ENCODE data around the gene INPP4A.
"Not testable (repeated sequence)": the region's sequence is repeated elsewhere in the genome, so short reads cannot be mapped to it uniquely, and the experiment has no call there.

Gene INPP4A

DNA sequence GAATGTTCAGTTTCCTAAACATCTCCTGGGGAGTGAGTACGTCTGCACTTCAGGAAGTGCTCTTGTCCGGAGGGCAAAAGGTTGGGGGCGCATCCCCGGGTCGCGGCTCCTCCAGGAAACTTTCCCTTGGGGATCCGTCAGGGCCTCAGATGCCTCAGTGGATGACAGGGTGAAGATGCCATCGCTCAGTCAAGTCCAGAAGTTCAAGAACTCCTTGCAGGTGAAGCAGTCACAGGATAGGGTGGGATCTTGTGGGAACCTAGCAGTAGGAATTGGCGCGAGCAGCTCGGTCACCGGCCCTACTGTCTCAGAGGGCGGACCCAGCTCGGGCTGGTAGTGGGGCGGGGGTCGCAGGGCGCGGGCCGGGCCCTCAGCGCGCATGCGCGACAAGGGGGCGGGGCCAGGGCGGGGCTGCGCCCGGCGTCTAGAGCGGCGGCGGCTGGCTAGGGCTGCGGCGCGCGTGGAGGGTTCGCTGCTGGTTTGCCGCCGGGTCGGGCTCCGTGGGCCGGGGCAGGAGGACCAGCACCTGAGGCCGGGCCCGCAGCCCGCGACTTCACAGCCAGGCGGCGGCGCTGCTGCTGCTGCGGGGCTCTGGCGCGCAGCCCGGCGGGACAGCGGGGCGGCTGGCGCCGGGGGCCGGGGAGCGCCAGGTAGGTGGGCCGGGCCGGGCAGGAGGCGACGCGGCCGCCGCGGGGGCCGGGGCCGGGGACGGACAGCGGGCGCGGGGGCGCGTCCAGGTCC lies at the start of gene INPP4A:
Gene INPP4A (plus strand): TSS at position 423 of the 741 bp plus-strand sequence. CDS start 75,191 bp downstream, outside the sequence.
- peak; percentile 72 for DNase-seq

DNA sequence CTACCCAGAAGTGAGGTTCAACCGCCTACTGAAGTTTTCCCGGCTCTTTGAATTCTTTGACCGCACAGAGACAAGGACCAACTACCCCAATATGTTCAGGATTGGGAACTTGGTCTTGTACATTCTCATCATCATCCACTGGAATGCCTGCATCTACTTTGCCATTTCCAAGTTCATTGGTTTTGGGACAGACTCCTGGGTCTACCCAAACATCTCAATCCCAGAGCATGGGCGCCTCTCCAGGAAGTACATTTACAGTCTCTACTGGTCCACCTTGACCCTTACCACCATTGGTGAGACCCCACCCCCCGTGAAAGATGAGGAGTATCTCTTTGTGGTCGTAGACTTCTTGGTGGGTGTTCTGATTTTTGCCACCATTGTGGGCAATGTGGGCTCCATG lies 48.7 kb upstream of the INPP4A start:
- no peak for DNase-seq

DNA sequence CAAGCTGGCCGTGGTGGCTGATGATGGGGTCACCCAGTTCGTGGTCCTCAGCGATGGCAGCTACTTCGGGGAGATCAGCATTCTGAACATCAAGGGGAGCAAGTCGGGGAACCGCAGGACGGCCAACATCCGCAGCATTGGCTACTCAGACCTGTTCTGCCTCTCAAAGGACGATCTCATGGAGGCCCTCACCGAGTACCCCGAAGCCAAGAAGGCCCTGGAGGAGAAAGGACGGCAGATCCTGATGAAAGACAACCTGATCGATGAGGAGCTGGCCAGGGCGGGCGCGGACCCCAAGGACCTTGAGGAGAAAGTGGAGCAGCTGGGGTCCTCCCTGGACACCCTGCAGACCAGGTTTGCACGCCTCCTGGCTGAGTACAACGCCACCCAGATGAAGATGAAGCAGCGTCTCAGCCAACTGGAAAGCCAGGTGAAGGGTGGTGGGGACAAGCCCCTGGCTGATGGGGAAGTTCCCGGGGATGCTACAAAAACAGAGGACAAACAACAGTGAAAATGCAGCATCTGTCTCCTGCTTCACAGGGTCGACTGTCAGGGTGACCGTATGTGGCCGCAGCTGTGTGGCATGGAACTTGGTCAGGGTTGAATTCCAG lies 47.8 kb upstream of the INPP4A start:
- DNase-seq: no peak

DNA sequence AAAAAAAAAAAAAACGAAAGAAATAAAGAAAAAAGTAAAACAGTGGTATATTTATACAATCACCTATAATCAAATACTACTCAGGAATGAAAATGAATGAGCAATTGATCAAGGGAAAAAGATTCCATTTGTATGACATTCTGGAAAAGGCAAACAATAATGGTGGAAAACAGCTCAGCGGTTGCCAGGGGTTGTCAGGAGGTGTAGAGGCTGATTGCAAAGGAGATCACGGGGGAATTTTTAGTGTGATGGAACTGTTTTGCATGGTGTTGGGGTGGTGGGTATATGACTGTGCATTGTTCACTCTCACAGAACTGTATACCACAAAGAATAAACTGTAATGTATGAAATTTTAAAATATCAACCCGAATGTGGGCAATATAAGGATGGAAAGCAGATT lies 45.5 kb upstream of the INPP4A start:
- DNase-seq: no peak

DNA sequence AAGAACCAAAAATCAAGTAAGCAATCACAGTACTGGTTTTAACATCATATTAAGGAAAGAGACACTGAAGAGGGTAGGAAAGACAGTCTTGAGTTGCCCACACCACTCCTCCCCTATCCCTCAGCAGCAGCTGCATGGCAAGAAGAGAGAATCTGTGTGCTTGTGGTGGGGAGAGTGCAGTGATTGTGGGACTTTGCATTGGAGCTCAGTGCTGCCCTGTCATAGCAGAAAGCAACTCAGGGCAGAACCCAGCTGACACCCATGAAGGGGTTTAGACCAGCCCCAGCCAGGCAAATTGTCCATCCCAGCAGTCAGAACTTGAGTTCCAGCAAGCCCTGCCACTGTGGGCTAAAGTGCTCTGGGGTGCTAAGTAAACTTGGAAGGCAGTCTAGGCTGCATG lies 40.8 kb upstream of the INPP4A start:
- DNase-seq: no peak

DNA sequence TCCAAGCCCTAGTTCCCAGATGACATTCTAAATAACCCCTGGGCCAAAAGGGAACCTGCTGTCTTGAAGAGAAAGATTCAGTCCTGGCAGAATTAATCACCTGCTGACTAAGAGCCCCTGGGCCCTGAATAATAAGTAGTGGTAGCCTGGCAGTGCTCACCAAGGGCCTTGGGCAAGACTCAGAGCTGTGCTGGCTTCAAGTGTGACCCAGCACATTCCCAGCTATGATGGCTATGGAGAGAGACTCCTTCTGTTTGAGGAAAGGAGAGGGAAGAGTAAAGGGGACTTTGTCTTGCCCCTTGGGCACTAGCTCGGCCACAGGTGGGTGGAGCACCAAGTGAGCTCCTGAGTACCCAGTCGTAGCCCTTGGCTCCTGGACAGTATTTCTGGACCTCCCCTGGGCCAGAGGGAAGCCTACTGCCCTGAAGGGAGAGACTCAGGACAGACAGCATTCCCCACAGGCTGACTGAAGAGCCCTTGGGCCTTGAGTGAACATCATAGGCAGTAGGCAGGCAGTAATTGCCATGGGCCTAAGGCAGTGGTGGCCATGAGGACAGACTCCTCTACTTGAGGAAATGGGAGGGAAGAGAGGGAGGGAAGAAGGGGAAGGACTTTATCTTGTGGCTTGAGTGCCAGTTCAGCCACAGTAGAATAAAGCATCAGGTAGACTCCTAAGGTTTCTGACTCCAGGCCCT lies 40.0 kb upstream of the INPP4A start:
- no peak for DNase-seq

DNA sequence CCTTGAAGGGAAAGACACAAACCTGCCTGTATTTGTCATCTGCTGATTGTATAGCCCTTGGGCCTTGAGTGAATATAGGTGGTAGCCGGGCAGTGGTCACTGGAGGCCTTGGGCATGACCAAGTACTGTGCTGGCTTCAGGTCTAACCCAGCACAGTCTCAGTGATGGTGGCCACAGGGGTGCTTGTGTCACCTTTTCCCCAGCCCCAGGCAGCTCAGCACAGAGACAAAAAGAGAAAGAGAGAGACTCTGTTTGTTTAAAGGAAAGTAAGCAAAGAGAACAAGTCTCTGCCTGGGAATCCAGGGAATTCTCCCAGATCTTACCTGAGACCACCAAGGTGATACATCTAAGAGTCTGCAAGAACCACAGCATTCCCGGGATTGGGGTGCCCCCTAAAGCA lies 39.4 kb upstream of the INPP4A start:
- DNase-seq: no peak

DNA sequence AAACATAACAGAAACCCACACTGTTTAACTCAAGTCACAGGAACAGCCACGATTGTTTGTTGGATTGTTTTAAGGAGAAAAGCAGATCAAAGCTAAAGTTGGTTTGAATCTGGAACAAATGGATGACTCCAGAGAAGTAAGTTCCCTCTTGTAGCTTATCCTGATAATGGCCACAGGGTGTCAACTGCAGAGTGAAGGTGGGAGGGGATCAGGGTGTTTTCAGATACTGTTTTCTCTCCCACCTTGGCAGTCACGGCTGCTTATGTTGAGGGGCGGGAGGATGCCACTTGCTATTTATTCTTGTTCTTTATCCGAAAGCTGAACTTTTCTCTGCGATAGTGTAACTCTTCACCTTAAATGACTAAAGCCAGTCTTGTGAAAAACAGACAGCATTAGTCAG lies 36.5 kb upstream of the INPP4A start:
- no peak for DNase-seq

DNA sequence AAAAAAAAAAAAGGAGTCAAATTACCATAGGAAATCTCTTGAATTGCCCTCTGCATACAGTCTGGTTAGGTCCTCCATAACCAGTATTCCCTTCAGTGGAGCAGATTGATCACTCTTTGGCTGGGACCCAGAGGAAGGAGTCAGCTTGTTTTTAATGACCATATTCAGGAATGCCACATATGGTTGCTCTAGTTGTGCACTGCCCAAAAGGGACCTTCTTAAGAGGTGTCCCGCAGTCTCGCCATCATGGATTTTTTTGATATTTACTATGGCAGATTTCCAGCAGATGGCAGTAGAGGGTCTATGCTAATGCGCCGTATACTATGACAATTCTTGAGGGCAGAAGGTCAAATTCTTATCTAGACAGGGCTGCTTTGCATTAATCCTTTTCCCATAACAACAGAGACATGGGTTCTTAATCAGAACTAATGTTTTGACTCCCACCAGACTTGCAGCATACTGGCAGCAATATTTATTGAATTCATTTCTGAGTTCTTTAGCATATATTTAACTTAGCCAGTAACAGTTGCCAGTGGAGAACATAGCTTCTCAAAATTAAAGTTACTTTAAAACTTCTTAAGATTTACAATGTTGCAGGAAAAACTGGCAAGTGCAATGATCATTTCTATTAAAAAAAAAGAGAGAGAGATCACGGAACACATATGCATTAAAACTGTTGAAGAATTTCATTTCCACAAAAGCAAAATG lies 31.8 kb upstream of the INPP4A start:
- DNase-seq: peak; percentile 46

DNA sequence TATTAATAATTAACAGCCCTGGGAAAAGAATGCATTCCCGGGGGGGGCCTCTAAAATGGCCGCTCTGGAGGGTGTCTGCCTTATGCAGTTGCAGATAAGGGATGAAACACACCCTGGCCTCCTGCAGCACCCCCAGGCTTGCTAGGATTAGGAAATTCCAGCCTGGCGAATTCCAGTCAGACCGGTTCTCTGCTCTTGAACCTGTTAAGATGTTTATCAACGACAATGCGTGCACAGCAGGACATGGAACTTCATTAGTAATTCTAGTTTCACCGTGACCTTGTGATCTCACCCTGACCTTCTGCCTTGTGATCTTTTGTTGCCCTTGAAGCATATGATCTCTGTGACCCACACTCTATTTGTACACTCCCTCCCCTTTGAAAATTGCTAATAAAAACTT lies 30.4 kb upstream of the INPP4A start:
- not testable (repeated sequence) for DNase-seq

DNA sequence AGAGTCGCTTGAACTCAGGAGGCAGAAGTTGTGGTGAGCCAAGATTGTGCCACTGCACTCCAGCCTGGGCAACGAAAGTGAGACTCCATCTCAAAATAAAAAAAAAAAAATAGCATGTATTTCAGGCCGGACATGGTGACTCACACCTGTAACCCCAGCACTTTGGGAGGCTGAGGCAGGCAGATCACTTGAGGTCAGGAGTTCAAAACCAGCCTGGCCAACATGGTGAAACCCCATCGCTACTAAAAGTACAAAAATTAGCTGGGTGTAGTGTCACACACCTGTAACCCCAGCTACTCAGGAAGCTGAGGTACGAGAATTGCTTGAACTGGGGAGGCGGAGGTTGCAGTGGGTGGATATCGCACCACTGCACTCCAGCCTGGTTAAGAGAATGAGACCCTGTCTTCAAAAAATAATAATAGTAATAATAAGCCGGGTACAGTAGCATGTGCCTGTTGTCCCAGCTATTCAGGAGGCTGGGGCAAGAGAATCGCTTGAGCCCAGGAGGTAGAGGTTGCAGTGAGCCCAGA lies 28.9 kb upstream of the INPP4A start:
- DNase-seq: not testable (repeated sequence)

DNA sequence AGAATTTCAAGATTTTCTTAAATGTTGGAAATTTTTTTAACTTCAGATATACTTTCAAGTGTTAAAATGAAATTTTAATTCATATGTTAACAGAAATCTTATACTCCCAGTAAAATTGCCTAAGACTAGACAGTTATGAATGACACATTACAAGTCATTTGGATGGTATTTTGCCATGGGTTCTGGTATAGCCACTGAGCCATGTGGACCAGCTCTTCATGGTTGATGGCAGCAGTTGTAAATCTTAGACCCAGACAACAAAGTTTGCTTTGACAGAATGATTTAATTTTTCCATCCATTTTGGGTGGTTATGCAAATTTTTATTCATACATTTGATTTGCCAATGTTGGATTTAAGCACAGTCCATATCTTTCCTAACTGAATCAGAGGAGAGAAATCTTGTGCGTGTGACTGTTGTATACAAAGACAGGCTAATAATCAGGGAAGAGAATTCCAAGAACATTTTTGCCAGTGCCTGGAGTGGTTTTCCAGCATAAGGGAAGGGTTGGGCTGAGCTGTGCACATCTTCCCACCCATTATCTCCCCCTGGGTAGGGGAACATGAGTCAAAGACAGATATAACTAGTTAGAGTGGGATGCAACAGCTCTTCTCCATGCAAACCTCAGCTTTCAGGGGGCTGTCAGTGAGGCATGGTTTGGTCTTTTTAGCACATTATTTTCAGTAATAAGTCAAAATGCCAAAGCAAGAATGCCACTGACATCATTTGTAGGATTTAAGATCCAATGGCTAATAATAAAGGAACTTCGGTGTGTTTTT lies 28.1 kb upstream of the INPP4A start:
- DNase-seq: no peak

DNA sequence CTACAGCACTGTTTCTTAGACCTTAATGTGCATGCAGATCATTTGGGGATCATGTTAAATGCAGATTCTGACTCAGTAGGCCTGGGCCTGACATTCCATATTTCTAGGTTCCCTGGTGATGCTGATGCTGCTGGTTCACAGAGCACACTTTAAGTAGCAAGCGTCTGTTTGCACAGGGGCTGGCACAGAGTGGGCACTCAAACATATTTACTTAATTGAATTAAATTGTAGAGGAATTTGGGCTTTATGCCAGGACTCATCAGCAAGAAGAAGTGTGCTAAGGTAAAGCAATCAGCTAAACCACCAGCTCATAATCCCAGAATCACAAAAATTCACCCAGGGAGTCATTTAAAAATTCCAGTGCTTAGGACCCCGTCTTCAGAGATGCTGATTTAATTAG lies 25.1 kb upstream of the INPP4A start:
- DNase-seq: no peak

DNA sequence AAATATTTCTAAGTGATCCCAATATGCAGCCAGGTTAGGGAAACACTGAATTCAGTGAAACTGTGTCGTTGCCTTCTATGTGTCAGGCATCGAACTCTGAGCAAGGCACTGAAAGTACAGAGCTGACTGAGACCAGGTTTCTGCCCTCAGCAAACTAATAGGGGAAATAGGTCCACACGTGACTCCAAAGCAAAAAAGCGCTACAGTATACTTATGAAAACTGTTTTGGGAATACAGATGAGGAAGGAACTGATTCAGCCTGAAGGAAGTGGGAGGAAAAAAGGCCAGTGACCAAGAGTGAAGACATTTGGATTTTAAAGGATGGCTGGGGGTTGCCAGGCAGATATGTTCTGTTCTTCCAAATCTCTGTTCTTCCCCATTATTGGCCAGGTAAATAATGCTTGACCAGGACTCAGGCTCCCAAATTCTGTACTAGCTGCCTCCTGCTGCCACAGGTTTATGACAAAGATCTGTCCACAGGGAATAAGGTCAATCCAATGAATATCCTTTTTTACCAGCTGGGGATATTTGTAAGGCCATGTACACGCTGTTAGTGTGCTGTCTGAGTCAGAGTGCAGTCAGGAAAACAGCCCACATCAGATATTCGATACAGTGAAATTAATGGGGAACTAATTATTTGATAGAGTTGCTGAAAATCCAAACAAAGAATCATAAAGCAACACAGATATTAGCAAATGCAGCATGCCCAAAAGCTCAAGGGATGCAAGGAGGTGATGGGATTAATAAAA lies 24.5 kb upstream of the INPP4A start:
- DNase-seq: no peak

DNA sequence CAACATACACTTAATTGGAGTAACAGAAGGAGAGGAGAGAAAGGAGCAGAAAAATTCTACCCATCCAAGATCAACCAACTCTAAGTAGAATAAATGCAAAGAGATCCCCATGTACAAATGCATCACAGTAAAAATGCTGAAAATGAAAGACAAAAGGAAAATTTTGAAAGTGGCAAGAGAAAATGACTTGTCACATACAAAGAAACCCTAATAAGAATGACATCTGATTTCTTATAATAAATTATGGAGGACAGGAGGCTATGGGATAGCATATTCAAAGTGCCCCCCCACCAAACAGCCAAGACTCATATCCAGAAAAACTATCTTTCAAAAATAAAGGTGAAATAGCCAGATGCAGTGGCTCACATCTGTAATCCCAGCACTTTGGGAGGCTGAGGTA lies 22.2 kb upstream of the INPP4A start:
- DNase-seq: no peak

DNA sequence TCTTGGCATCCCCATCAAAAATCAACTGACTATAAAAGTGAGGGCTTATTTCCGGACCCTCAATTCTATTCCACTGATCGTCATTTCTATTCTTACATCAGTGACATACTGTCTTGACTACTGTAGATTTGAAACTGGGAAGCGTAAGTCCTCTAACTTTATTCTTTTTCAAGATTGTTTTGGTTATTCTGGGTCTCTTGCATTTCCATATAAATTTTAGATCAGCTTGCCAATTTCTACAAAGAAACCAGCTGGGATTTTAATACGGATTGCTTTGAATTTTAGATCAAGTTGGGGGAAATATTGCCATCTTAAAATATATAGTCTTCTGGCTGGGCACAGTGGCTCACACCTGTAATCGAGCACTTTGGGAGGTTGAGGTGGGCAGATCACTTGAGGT lies 17.9 kb upstream of the INPP4A start:
- DNase-seq: no peak

DNA sequence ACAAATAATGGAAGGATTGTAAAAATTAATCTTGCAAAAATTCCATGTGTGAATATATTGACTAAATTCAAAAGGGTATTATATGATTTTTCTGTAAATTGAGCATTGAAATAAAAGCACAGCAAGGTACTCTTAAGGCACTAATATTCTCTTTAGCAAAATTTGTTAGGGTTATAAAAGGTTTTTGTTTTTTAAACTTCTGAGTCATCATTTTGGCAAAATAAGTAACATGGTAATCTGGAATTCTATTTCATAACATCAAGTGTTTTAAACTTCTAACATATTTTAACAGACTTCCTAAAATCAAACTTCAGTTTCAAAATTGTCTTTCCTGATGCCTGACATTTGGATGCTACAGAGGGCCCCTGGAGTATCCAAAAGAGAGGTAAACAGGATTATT lies 12.5 kb upstream of the INPP4A start:
- DNase-seq: no peak

DNA sequence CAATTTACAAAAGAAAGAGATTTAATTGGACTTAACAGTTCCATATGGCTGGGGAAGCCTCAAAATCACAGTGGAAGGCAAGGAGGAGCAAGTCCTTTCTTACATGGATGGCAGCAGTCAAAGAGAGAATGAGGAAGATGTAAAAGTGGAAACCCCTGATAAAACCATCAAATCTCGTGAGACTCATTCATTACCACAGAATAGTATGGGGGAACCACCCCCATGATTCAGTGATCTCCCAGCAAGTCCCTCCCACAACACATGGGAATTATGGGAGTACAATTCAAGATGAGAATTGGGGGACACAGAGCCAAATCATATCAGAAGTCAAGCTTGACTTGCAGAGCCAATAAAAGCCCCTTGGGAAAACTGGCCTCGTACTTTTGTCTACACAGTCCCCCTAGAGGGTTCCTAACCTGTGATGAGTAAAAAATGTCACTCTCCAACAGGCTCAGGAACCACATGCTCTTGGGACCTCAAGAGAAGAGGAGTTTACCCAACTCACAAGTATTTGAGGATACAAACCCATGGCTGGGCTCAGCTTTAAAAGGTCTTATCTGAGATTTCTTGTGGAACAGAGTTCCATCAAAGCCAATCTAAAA lies 11.2 kb upstream of the INPP4A start:
- no peak for DNase-seq

DNA sequence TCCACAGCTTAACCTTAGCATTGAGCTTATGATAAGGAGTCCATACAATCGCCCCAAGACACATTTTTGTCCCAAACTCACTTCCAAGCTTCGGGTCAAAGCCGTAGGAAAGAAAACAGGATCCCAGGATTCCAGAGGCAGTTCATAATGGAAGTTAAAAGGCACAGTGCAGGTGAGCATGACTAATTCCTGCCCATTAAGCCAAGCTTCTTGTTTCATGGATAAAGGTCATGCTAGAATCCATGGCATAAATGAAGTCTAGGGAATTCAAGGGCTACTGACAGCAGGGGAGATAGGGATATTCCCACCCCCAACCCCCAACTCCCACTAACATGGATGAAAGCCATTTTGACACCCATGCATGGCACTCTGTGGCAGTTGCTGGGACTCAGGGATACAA lies 10.2 kb upstream of the INPP4A start:
- no peak for DNase-seq

DNA sequence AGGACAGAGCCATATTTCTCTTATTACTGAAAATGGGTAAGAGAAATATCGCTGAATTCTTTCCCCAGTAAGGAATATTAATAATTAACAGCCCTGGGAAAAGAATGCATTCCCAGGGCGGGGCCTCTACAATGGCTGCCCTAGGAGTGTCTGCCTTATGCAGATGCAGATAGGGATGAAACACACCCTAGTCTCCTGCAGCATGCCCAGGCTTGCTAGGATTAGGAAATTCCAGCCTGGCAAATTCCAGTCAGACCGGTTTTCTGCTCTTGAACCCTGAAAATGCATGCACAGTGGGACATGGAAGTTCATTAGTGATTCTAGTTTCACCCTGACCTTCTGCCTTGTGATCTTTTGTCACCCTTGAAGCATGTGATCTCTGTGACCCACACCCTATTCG lies 9.0 kb upstream of the INPP4A start:
- DNase-seq: not testable (repeated sequence)

DNA sequence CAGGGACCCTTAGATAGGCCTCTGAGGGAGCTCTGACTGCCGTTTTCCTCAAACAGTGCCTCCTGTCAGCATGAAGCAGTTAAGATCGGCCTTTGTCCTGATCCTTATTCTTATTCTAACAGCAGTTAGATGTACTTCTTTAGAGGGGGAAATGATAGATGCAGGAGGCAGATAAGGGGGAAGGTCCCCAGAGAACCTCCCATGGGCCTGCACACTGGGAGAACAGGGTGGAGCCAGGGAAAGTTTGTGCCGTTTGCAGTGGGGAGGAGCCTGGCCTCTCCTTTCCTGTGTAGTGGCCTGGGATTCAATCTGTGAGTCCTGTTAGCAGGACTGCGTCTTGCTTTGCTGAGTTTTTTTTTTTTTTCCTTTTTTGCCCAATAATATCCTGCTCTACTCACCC lies 7.9 kb upstream of the INPP4A start:
- no peak for DNase-seq

Measured in NCI-H1436 (cell line).